ENCODE measurements around the gene ABLIM2. TPM values are rescaled to one million over a fixed set of nuclear protein-coding genes. Genes with fewer than 3 reads are reported as not detected.

ABLIM2 gene
- total and polyA plus RNA-seq, 2 of the 13 experiments (the other 11 are each of a cell fraction or from before 2014, with no cell fraction given), result 0.20 to 0.37 TPM

GRCh38 chr4:8158710-8159536, at the start of gene ABLIM2 (continued):
- TF ChIP-seq ZNF318 (CRISPR knock-in tag; IDR thresholded peaks at IDR 0.05), result 0 out of 2 replicates have a peak, but pooled peaks have one; percentile 48
- TF ChIP-seq SMYD3 (CRISPR knock-in tag; IDR thresholded peaks at IDR 0.05), result no peak; the same call in 1 of the 2 replicates
- no peak for TF ChIP-seq ZNF597 (CRISPR knock-in tag; IDR thresholded peaks at IDR 0.05)
- no peak for TF ChIP-seq POGZ (CRISPR knock-in tag; IDR thresholded peaks at IDR 0.05)
- no peak for TF ChIP-seq HMG20A (CRISPR knock-in tag; IDR thresholded peaks at IDR 0.05; ENCODE audit: borderline replicate concordance)
- TF ChIP-seq SSRP1 (CRISPR knock-in tag; IDR thresholded peaks at IDR 0.05), result no peak
- TF ChIP-seq STAT6 (CRISPR knock-in tag; IDR thresholded peaks at IDR 0.05; ENCODE audit: borderline replicate concordance), result no peak
- no peak for TF ChIP-seq ZNF33A (CRISPR knock-in tag; IDR thresholded peaks at IDR 0.05; ENCODE audit: borderline replicate concordance)
- TF ChIP-seq ZNF740 (CRISPR knock-in tag; IDR thresholded peaks at IDR 0.05), result peak; percentile 88
- peak; percentile 26; the same call in 1 of the 2 replicates for TF ChIP-seq PAXIP1 (CRISPR knock-in tag; conservative IDR thresholded peaks at IDR 0.05)
- TF ChIP-seq ZNF737 (CRISPR knock-in tag; IDR thresholded peaks at IDR 0.05; ENCODE audit: borderline replicate concordance), result no peak
- TF ChIP-seq ZNF207 (IDR thresholded peaks at IDR 0.05; ENCODE audit: borderline replicate concordance), result no peak

Data from HepG2 (cell line).